Forelimb muscle (tissue), 1 donor: ENCODE results near the gene SLC22A4. TPM values are rescaled to one million over a fixed set of nuclear protein-coding genes. Genes with fewer than 3 reads are reported as not detected.
A peak's percentile ranks its signal among the peaks of the same experiment; 100 is the strongest.

Source experiments
- DNase-seq: peaks from one replicate; pipeline ENCODE4 v3.0.0-alpha.2; 2013; ENCODE audit warnings: low read depth
- polyA plus RNA-seq: library from polyadenylated mRNA; unstranded; fragments of 120-200 nt; gene quantifications from one replicate; pipeline ENCODE4 v1.2.1, GENCODE V29; 2013; ENCODE audit not compliant: insufficient read length

SLC22A4 gene
- polyA plus RNA-seq, 1 donor, result 4.0 TPM

DNA sequence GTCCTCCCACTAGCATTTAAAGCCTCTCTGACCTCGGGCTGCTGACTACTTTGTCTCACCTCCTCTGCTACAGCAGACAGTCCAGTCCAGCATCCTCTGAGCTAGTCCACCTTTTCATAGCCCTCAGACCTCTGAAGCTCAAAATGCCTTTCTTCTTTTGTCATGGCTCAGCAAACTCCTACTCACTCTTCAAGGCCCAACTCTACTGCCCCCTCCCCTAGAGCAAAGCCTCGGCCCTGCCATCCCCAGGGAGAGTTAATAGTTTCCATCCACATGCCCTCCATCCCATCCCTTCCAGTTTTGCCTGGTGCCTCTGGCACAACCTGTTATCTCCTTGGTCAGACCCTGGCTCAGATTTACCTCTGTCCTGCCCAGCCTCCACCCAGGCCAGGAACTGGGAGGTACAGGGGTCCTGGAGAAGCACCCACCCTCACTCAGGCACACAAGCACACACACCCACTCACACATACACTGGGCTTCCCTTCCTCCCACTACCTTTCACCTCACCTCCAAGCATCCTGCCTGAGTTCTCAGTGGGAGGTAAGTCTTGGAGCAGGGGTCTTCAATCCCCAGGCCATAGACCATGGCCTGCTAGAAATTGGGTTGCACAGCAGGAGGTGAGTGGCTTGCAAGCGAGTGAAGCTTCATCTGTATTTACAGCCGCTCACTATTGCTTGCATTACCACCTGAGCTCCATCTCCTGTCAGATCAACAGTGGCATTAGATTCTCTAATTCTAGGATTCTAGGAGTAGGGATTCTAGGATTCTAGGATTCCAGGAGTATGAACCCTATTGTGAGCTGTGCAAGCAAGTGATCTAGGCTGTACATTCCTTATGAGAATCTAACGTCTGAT is 18.6 kb upstream of the SLC22A4 start:
- no peak for DNase-seq

DNA sequence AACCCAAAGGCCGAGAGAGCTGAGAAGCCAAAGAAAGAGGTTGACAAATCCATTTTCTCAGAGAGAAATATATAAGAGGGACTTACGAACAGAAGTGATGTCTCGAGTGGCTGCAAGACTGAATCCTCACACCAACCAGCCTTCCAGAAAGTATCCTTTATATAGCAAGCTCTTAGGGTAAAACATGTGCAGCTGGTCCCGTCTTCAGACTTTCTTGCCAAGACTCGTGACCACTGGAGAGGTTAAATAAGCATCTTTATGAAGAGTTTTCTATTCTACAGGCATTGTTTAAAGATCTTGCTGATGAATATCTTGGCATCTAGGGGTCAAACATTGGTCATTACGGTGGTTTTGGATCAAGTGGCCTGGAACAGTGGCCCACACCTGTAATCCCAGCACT is 16.9 kb upstream of the SLC22A4 start:
- peak; percentile 38 for DNase-seq

DNA sequence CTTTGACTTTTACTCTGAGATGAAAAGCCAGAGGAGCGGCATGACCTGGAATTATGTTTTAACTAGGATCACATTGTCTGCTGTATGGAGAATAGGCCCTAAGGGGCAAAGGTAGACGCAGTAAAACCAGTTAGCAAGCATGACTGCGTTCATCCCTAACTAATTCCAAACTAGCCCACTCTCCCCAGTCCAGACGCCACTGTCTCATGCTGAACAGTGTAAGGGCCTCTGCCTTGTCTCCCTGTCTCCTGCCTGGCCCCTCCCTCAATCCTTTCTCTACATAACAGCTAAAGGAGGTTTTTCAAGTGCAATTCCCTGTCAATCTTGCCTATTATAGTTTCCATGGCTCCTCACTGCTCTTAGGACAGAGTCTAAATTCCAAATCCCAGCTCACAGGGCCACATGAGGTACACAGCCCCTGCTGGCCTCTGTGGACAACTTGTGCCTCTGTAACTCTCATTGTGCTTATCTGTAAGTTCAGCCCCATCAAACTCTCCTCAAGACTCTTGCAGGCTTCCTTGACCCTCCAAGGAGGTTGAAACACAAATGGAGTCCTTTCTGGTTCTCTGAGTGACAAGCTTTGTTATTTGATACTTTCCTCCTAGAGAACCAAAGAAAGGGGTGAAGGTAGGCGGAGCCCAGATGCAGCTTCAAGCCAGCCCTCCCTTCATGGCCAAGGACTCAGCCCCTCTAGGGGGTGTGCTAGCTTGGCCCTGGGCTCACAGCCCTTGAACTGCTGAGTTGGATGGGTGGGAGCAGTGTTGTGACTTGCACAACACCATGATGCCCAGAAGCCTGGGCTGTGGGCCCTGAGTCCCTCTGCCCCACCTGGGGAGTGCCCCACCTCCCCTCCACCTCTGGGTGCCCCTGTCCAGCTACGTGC is 16.0 kb upstream of the SLC22A4 start:
- DNase-seq, result no peak

- no peak for DNase-seq
Measured at GRCh38 chr5:132279801-132280200, 14.4 kb upstream of the SLC22A4 start.

DNA sequence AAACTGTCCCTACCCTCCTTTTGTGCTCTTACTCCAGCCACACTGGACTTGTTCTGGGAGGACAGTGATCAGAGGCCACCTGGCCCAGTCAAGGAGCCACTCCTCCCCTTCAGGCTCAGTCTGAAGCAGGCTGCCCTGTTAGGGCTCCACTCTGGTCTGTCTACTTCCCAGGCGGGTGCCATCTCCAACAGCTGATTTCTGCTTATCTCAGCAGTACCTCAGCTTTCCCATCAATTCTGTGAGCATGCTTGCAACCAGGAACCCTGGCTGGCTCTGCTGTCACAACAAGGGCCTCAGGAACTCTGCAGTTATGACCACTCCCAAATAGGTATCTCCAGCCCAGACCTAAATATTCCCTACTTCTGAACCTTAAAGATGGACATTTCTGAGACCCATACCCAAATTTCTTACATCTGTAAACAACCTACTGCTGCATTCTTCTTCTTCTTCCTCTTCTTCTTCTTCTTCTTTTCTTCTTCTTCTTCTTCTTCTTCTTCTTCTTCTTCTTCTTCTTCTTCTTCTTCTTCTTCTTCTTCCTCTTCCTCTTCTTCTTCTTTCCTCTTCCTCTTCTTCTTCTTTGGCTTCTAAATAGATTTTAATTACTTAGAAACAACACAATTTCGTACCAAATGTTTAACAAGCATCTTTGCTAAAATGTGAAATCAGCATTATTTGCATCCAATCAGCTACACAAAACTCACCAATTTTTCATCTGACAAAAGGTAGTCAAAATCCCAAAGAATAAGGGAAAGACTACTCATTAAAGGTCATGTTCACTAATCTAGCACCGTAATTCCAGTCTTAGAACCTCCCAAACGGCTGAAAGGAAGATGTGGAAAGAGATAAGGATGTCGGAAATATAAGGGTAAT is 13.6 kb upstream of the SLC22A4 start:
- DNase-seq, result no peak

DNA sequence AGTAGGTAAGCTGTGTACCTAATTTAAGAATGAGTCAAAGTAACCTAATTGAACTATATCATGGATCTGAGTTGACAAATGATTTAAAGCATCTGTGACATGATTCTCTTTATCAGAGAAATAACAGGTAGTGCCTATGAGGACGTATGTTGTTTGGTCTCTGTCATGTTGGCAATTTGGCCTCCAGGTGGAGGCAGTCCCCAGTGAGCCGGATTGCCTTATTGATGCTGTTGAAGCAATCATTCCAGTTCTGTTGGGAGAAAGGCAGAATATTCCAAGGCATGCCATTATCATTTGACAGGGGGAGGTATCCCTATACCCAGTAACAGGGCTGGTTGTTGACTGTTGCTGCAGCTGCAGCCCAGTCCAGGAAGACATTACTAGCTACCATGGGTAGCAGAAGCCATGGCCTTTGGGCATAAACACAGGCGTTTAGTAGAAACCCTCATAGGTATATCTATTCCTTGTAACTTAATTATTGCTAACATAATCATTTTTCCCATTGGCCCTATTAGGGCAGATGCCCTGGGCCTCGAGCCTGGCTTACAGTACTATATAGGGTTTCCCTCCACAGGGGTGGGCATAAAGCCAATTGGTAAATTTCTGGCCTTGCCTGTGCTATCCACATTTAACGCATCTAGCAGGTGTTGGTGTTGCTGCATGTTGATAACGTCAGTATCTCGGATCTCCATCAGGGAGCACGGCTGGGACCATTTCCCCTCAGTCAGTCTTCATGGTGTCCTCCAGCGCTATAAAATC is 12.2 kb upstream of the SLC22A4 start:
- DNase-seq, result no peak

DNA sequence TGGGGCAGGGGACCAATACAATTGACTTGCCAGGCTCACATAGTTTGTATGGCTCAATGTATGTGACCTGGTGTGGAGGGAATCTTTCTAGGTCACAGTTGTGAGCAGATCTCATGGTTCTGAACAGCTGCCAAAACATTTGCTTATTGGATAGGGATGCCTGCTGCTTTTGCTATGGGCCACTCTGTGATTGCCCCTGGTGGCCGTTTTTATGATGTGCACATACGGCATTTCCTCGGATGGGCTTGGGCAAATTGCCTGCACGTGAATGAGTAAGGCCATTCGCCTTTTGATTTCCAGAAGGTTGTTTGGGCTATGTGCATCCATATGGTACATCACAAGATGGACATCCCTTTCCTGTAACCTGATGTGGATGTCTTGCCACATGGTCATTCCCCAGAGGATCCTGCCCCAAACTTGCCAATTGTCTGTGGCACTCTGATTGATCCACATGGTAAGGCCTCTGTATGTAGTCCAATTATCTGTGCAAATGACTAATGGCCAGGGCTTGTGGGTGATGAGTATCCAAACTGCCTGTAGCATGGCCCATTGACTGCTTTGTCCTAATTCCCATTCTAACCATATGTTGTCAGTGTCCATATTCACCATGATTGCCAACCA is 10.7 kb upstream of the SLC22A4 start:
- no peak for DNase-seq

GRCh38 chr5:132289097-132289496 is 5.1 kb upstream of the SLC22A4 start:
- DNase-seq, result no peak

DNA sequence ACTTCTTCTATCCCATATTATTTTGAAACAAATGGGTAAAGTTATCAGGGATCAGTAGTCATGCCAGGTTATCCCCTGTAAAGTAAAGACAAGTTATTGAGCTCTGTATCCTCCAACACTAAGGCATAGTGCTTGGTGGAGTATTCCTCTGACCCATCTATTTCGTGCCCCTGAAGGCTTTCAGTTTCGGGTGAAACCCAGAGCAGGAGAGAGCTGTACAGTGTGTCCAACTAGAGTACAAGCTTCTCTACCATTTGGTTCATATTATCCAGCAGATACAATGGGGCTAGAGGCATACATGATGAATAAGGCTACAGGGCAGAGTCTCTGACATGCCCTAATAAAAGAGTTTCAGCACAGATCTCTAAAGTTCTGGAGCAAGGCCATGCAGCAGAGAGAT is 3.2 kb upstream of the SLC22A4 start:
- no peak for DNase-seq

DNA sequence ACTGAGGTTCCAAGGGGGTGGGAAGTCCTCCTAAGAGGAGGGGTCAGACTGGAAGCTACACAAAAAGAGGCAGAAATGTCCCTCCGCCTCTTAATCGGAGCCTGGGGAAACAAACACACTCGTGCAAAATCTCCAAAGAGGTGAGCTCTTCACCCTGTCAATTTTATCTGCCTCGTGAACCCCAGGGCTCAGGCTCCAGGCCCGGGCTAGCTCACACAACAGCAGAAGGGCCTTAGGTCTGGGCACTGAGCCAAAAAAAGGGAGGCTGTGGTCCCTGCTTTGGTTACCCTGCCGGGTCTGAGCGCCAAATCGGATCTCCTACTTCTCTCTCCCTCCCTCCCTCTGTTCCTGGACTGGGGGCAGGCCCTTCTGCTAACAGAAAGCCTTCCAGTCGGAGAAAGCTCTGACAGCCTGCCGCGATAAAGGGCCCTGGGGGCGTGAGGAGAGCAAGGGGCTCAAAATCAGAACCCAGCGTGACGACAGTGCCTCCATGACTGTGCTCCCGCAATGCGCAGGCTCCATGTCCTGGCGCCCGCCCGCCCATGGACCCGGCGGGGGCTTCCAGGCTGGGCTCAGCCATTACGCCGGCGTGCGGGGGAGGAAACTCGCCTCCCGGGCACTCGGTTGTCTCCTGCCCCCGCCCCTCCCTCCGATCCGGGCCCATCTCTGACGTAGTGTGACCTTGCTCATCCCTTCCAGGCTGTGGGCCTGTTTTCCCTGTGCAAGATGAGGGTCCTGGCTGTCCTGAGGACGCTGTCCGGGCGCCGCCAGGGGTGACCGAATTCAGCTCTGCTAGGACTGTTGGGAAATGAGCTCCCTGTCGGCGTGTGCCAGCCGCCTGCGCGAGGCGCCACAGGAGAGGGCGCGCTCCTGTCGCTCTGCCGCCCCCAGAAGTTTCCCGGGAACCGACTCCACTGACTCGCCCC is 865 bp upstream of the SLC22A4 start:
- peak; percentile 68 for DNase-seq

GRCh38 chr5:132294728-132295504 is 722 bp downstream of the SLC22A4 start:
- no peak for DNase-seq

- no peak for DNase-seq
Measured at GRCh38 chr5:132295505-132296411, 1.6 kb downstream of the SLC22A4 start.

- DNase-seq, result no peak
Measured at GRCh38 chr5:132296412-132297016, 2.3 kb downstream of the SLC22A4 start.

DNA sequence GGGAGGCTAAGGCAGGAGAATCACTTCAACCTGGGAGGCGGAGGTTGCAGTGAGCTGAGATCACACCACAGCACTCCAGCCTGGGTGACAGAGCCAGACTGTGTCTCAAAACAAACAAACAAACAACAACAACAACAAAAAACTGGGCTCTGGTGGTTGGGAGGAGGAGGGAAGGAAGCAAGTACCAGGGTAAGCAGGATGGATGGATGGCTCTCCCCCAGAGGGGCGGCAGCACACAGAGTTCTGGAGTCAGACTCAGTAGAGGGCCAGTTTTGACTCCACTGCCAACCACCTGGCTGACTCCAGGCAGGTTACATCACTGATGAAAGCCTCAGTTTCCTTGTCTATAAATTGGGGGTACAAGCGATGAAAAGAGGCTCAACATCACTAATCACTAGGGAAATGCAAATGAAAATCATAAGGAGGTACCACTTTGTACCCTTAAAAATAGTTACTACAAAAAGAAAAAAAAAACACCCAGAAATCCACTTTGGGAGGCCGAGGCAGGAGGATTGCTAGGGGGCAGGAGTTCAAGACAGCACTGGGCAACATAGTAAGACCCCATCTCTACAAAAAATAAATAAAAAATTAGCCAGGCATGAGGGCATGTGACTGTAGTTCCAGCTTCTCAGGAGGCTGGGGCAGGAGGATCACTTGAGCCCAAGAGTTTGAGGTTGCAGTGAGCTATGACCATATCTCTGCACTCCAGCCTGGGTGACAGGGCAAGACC is 3.2 kb downstream of the SLC22A4 start:
- DNase-seq, result no peak

GRCh38 chr5:132298298-132299212 is 4.4 kb downstream of the SLC22A4 start:
- no peak for DNase-seq
